ENCODE measurements around the gene MCOLN1. TPM values are rescaled to one million over a fixed set of nuclear protein-coding genes. Genes with fewer than 3 reads are reported as not detected.

Gene MCOLN1
- total and polyA plus RNA-seq, 2 experiments from 2014 or later: 7.2 to 16.1 TPM

DNA sequence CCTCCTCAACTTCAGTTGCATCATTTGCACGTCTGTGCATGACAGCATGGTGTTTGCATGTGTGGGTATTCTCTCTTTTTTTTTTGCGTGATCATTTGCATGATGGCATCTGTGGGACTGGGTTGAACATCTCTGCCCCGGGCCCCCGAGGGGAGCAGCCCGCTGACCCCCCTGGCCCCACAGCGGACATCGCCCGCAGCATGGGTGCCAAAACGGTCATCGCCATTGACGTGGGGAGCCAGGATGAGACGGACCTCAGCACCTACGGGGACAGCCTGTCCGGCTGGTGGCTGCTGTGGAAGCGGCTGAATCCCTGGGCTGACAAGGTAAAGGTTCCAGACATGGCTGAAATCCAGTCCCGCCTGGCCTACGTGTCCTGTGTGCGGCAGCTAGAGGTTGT lies 36.2 kb downstream of the MCOLN1 start:
- peaks cover 8% of the 10 kb centered on the region; the same call in 1 of the 2 replicates for H3K36me3 ChIP-seq (ENCODE audit: insufficient read depth)
- no peaks in the 10 kb centered on the region for H3K79me2 ChIP-seq (replicated peaks; ENCODE audit: insufficient read depth)
- Mint-ChIP-seq H3K27me3 (ENCODE audit: insufficient read depth, low read depth, poor library complexity) (peaks cover 7% of the 10 kb centered on the region), H3K4me3 (no peak overlapping the region), H3K9me3 (no peaks in the 10 kb centered on the region; the same call in 1 of the 3 replicates), H3K4me1 (no peaks in the 10 kb centered on the region), H3K36me3 (ENCODE audit: low read depth) (peaks cover 37% of the 10 kb centered on the region), H3K27ac (no peak overlapping the region)
- DNase-seq (ENCODE audit: low spot score) (no peak), ATAC-seq (no peak)
- no peak overlapping the region for H2AFZ ChIP-seq
- no peaks in the 10 kb centered on the region for H3K4me1 ChIP-seq (ENCODE audit: insufficient read depth)
- no peaks in the 10 kb centered on the region; the same call in 1 of the 2 replicates for H4K20me1 ChIP-seq (replicated peaks; ENCODE audit: insufficient read depth)
- no peak overlapping the region for H3K27ac ChIP-seq (ENCODE audit: low read depth)
- H3K9me2 ChIP-seq (ENCODE audit: insufficient read depth): no peaks in the 10 kb centered on the region
- H3K27me3 ChIP-seq (ENCODE audit: insufficient read depth): no peaks in the 10 kb centered on the region
- no peaks in the 10 kb centered on the region for H3F3A ChIP-seq (replicated peaks; ENCODE audit: low read depth)
- H3K4me3 ChIP-seq: no peak overlapping the region
- H3K4me2 ChIP-seq: no peak overlapping the region
- TF ChIP-seq CREB1 (CRISPR knock-in tag; IDR thresholded peaks at IDR 0.05; ENCODE audit: low read depth) (no peak), NANOG (IDR thresholded peaks at IDR 0.05; ENCODE audit: borderline replicate concordance) (no peak), STAT1 (IDR thresholded peaks at IDR 0.05; ENCODE audit: unreplicated experiment) (no peak), ZNF114 (CRISPR knock-in tag; IDR thresholded peaks at IDR 0.05) (no peak), EZH2phosphoT487 (IDR thresholded peaks at IDR 0.05; ENCODE audit: unreplicated experiment) (no peak), EZH2 (IDR thresholded peaks at IDR 0.05; ENCODE audit: low read depth, unreplicated experiment) (no peak), ZNF331 (CRISPR knock-in tag; IDR thresholded peaks at IDR 0.05; ENCODE audit: low read depth) (no peak), POLR2AphosphoS5 (IDR thresholded peaks at IDR 0.05; ENCODE audit: low read depth) (no peak), JUNB (IDR thresholded peaks at IDR 0.05; ENCODE audit: unreplicated experiment) (no peak)
- TF ChIP-seq, protein P1, sequence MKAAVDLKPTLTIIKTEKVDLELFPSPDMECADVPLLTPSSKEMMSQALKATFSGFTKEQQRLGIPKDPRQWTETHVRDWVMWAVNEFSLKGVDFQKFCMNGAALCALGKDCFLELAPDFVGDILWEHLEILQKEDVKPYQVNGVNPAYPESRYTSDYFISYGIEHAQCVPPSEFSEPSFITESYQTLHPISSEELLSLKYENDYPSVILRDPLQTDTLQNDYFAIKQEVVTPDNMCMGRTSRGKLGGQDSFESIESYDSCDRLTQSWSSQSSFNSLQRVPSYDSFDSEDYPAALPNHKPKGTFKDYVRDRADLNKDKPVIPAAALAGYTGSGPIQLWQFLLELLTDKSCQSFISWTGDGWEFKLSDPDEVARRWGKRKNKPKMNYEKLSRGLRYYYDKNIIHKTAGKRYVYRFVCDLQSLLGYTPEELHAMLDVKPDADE (IDR thresholded peaks at IDR 0.05): no peak
- TF ChIP-seq, protein P2, sequence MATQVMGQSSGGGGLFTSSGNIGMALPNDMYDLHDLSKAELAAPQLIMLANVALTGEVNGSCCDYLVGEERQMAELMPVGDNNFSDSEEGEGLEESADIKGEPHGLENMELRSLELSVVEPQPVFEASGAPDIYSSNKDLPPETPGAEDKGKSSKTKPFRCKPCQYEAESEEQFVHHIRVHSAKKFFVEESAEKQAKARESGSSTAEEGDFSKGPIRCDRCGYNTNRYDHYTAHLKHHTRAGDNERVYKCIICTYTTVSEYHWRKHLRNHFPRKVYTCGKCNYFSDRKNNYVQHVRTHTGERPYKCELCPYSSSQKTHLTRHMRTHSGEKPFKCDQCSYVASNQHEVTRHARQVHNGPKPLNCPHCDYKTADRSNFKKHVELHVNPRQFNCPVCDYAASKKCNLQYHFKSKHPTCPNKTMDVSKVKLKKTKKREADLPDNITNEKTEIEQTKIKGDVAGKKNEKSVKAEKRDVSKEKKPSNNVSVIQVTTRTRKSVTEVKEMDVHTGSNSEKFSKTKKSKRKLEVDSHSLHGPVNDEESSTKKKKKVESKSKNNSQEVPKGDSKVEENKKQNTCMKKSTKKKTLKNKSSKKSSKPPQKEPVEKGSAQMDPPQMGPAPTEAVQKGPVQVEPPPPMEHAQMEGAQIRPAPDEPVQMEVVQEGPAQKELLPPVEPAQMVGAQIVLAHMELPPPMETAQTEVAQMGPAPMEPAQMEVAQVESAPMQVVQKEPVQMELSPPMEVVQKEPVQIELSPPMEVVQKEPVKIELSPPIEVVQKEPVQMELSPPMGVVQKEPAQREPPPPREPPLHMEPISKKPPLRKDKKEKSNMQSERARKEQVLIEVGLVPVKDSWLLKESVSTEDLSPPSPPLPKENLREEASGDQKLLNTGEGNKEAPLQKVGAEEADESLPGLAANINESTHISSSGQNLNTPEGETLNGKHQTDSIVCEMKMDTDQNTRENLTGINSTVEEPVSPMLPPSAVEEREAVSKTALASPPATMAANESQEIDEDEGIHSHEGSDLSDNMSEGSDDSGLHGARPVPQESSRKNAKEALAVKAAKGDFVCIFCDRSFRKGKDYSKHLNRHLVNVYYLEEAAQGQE (IDR thresholded peaks at IDR 0.05; ENCODE audit: unreplicated experiment): no peak
- TF ChIP-seq, protein P3, sequence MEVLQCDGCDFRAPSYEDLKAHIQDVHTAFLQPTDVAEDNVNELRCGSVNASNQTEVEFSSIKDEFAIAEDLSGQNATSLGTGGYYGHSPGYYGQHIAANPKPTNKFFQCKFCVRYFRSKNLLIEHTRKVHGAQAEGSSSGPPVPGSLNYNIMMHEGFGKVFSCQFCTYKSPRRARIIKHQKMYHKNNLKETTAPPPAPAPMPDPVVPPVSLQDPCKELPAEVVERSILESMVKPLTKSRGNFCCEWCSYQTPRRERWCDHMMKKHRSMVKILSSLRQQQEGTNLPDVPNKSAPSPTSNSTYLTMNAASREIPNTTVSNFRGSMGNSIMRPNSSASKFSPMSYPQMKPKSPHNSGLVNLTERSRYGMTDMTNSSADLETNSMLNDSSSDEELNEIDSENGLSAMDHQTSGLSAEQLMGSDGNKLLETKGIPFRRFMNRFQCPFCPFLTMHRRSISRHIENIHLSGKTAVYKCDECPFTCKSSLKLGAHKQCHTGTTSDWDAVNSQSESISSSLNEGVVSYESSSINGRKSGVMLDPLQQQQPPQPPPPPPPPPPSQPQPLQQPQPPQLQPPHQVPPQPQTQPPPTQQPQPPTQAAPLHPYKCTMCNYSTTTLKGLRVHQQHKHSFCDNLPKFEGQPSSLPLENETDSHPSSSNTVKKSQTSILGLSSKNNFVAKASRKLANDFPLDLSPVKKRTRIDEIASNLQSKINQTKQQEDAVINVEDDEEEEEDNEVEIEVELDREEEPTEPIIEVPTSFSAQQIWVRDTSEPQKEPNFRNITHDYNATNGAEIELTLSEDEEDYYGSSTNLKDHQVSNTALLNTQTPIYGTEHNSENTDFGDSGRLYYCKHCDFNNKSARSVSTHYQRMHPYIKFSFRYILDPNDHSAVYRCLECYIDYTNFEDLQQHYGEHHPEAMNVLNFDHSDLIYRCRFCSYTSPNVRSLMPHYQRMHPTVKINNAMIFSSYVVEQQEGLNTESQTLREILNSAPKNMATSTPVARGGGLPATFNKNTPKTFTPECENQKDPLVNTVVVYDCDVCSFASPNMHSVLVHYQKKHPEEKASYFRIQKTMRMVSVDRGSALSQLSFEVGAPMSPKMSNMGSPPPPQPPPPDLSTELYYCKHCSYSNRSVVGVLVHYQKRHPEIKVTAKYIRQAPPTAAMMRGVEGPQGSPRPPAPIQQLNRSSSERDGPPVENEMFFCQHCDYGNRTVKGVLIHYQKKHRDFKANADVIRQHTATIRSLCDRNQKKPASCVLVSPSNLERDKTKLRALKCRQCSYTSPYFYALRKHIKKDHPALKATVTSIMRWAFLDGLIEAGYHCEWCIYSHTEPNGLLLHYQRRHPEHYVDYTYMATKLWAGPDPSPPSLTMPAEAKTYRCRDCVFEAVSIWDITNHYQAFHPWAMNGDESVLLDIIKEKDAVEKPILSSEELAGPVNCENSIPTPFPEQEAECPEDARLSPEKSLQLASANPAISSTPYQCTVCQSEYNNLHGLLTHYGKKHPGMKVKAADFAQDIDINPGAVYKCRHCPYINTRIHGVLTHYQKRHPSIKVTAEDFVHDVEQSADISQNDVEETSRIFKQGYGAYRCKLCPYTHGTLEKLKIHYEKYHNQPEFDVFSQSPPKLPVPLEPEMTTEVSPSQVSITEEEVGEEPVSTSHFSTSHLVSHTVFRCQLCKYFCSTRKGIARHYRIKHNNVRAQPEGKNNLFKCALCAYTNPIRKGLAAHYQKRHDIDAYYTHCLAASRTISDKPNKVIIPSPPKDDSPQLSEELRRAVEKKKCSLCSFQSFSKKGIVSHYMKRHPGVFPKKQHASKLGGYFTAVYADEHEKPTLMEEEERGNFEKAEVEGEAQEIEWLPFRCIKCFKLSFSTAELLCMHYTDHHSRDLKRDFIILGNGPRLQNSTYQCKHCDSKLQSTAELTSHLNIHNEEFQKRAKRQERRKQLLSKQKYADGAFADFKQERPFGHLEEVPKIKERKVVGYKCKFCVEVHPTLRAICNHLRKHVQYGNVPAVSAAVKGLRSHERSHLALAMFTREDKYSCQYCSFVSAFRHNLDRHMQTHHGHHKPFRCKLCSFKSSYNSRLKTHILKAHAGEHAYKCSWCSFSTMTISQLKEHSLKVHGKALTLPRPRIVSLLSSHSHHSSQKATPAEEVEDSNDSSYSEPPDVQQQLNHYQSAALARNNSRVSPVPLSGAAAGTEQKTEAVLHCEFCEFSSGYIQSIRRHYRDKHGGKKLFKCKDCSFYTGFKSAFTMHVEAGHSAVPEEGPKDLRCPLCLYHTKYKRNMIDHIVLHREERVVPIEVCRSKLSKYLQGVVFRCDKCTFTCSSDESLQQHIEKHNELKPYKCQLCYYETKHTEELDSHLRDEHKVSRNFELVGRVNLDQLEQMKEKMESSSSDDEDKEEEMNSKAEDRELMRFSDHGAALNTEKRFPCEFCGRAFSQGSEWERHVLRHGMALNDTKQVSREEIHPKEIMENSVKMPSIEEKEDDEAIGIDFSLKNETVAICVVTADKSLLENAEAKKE (CRISPR knock-in tag; IDR thresholded peaks at IDR 0.05): no peak
- TF ChIP-seq, protein P4, sequence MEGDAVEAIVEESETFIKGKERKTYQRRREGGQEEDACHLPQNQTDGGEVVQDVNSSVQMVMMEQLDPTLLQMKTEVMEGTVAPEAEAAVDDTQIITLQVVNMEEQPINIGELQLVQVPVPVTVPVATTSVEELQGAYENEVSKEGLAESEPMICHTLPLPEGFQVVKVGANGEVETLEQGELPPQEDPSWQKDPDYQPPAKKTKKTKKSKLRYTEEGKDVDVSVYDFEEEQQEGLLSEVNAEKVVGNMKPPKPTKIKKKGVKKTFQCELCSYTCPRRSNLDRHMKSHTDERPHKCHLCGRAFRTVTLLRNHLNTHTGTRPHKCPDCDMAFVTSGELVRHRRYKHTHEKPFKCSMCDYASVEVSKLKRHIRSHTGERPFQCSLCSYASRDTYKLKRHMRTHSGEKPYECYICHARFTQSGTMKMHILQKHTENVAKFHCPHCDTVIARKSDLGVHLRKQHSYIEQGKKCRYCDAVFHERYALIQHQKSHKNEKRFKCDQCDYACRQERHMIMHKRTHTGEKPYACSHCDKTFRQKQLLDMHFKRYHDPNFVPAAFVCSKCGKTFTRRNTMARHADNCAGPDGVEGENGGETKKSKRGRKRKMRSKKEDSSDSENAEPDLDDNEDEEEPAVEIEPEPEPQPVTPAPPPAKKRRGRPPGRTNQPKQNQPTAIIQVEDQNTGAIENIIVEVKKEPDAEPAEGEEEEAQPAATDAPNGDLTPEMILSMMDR (conservative IDR thresholded peaks at IDR 0.05; ENCODE audit: low read depth in 2 of 2): no peak

Data from GM23338 (cell line).